CD4-positive, alpha-beta T cell treated with Interleukin-6 for 4 hours (primary cell): Measurements from ENCODE around the gene PFKP.

Source experiments
- DNase-seq: peaks from one replicate; pipeline ENCODE4 v3.0.0-alpha.2; 2020; ENCODE audit warnings: mixed read lengths

Gene PFKP

GRCh38 chr10:3136763-3137611 lies 69.6 kb downstream of the PFKP start:
- DNase-seq: no peak

- DNase-seq: no peak
Measured at GRCh38 chr10:3137958-3138726, 70.8 kb downstream of the PFKP start.

- no peak for DNase-seq
Measured at GRCh38 chr10:3139216-3139910, 72.0 kb downstream of the PFKP start.

GRCh38 chr10:3140280-3140679 lies 72.9 kb downstream of the PFKP start:
- no peak for DNase-seq

GRCh38 chr10:3141351-3142005 lies 74.1 kb downstream of the PFKP start:
- DNase-seq: no peak

GRCh38 chr10:3142146-3142875 lies 75.0 kb downstream of the PFKP start:
- no peak for DNase-seq

GRCh38 chr10:3143366-3143765 lies 76.0 kb downstream of the PFKP start:
- no peak for DNase-seq

- no peak for DNase-seq
Measured at GRCh38 chr10:3143791-3144434, 76.6 kb downstream of the PFKP start.

GRCh38 chr10:3145366-3145765 lies 78.0 kb downstream of the PFKP start:
- no peak for DNase-seq

- DNase-seq: no peak
Measured at GRCh38 chr10:3146289-3146688, 78.9 kb downstream of the PFKP start.

- DNase-seq: no peak
Measured at GRCh38 chr10:3147117-3147820, 79.9 kb downstream of the PFKP start.

GRCh38 chr10:3148041-3148440 lies 80.7 kb downstream of the PFKP start:
- DNase-seq: no peak

- no peak for DNase-seq
Measured at GRCh38 chr10:3148994-3149393, 81.6 kb downstream of the PFKP start.

GRCh38 chr10:3149918-3150317 lies 82.6 kb downstream of the PFKP start:
- DNase-seq: no peak

GRCh38 chr10:3150366-3150765 lies 83.0 kb downstream of the PFKP start:
- no peak for DNase-seq

GRCh38 chr10:3150961-3151360 lies 83.6 kb downstream of the PFKP start:
- no peak for DNase-seq

GRCh38 chr10:3151889-3152565 lies 84.7 kb downstream of the PFKP start:
- no peak for DNase-seq

GRCh38 chr10:3152566-3152935 lies 85.2 kb downstream of the PFKP start:
- no peak for DNase-seq

- no peak for DNase-seq
Measured at GRCh38 chr10:3154666-3155065, 87.3 kb downstream of the PFKP start.

GRCh38 chr10:3159152-3159551 lies 91.8 kb downstream of the PFKP start:
- DNase-seq: no peak

GRCh38 chr10:3162533-3162932 lies 95.2 kb downstream of the PFKP start:
- DNase-seq: no peak
